Coronary artery (tissue), 2 donors: Measurements from ENCODE around the gene LCE3D.
"Not testable (repeated sequence)": the region's sequence is repeated elsewhere in the genome, so short reads cannot be mapped to it uniquely, and the experiment has no call there.

Experiments used
- DNase-seq: peaks from one replicate; pipeline ENCODE4 v3.0.0-alpha.2; 2017; ENCODE audit warnings: low spot score
- H3K27ac ChIP-seq, 2 donors: fragments of 200-600 bp; sonication (generic); one replicate each; pipeline ENCODE4 v1.5.1; 2016 to 2019
- H3K4me3 ChIP-seq: fragments of 200-600 bp; sonication (generic); 2 replicates; pipeline ENCODE4 v1.5.1; 2016; ENCODE audit warnings: mild to moderate bottlenecking, moderate library complexity
- CTCF ChIP-seq: fragments of 200-600 bp; sonication (generic); IDR thresholded peaks from one replicate; pipeline ENCODE4 v1.5.1; 2019; ENCODE audit warnings: antibody characterized with exemption

Gene LCE3D

GRCh38 chr1:152565115-152565514, 15.2 kb downstream of the LCE3D start:
- TF ChIP-seq CTCF = no peak
- Histone ChIP-seq H3K4me3 (no peak overlapping the region), H3K27ac (no peak overlapping the region)
- no peak for DNase-seq

- not testable (repeated sequence) for H3K4me3 ChIP-seq, H3K27ac ChIP-seq, DNase-seq
Observed at GRCh38 chr1:152548358-152548757, 32.0 kb downstream of the LCE3D start.

GRCh38 chr1:152546704-152547103, 33.6 kb downstream of the LCE3D start:
- H3K4me3 ChIP-seq = no peak overlapping the region
- no peak for DNase-seq
- H3K27ac ChIP-seq = no peak overlapping the region
- no peak for TF ChIP-seq CTCF

GRCh38 chr1:152543820-152544219, 36.5 kb downstream of the LCE3D start:
- DNase-seq = no peak
- no peak overlapping the region for H3K4me3 ChIP-seq
- no peak overlapping the region for H3K27ac ChIP-seq
- TF ChIP-seq CTCF = no peak

- Histone ChIP-seq H3K27ac (no peak overlapping the region), H3K4me3 (no peak overlapping the region)
- no peak for DNase-seq
- TF ChIP-seq CTCF = no peak
Observed at GRCh38 chr1:152539901-152540300, 40.4 kb downstream of the LCE3D start.

GRCh38 chr1:152537496-152537895, 42.8 kb downstream of the LCE3D start:
- Histone ChIP-seq H3K4me3 (no peak overlapping the region), H3K27ac (no peak overlapping the region)
- TF ChIP-seq CTCF = no peak
- DNase-seq = no peak

GRCh38 chr1:152535774-152536173, 44.5 kb downstream of the LCE3D start:
- DNase-seq = no peak
- no peak for TF ChIP-seq CTCF
- no peak overlapping the region for H3K27ac ChIP-seq
- no peak overlapping the region for H3K4me3 ChIP-seq
